ENCODE measurements around the gene PCDHGC4. TPM values are rescaled to one million over a fixed set of nuclear protein-coding genes. Genes with fewer than 3 reads are reported as not detected.

Gene PCDHGC4
- total RNA-seq, 2 donors from 2014 or later, result 3.8 to 4.1 TPM

DNA sequence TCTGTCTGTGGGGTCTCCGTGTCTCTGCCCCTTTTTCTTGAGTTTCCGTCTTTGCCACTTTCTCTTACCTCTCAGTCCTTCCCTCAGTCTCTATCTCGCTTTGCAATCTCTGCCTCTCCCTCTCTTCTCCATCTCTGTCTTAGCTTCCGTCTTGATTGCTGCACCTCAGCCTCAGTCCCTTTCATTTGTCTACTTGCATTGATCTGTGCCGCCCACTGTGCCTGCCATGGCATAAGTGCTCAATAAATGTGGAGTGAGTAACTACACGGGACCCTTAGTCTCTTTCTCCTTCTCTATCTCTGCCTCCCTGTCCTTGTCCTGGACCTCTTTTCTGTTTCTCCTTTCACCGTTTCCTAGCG is 10.6 kb downstream of the PCDHGC4 start:
- H3K4me3 ChIP-seq, result no peak overlapping the region
- H3K27me3 ChIP-seq (replicated peaks; ENCODE audit: insufficient read depth), result no peaks in the 10 kb centered on the region
- intact Hi-C loops (cut with DNase I), result no loop called here
- TF ChIP-seq CTCF (IDR thresholded peaks at IDR 0.05) (no peak), POLR2AphosphoS5 (IDR thresholded peaks at IDR 0.05) (no peak), POLR2A (IDR thresholded peaks at IDR 0.05) (no peak)
- no peaks in the 10 kb centered on the region for H3K9me3 ChIP-seq
- no peaks in the 10 kb centered on the region for H3K4me1 ChIP-seq (replicated peaks)
- DNase-seq (ENCODE audit: low spot score), result no peak
- WGBS, result 67% methylated on average over 8 of the region's 8 CpGs
- H3K36me3 ChIP-seq, result no peaks in the 10 kb centered on the region
- H3K27ac ChIP-seq, result no peak overlapping the region

- no peak overlapping the region for H3K4me3 ChIP-seq
- TF ChIP-seq POLR2A (IDR thresholded peaks at IDR 0.05) (no peak), POLR2AphosphoS5 (IDR thresholded peaks at IDR 0.05) (no peak), CTCF (IDR thresholded peaks at IDR 0.05) (no peak)
- no peak for DNase-seq (ENCODE audit: low spot score)
- no peaks in the 10 kb centered on the region for H3K36me3 ChIP-seq
- H3K9me3 ChIP-seq, result no peaks in the 10 kb centered on the region
- 54% methylated on average over 4 of the region's 4 CpGs for WGBS
- no peaks in the 10 kb centered on the region for H3K4me1 ChIP-seq (replicated peaks)
- H3K27ac ChIP-seq, result no peak overlapping the region
- intact Hi-C loops (cut with DNase I), result no loop called here
- H3K27me3 ChIP-seq (replicated peaks; ENCODE audit: insufficient read depth), result no peaks in the 10 kb centered on the region
Measured at GRCh38 chr5:141496038-141496437, 11.2 kb downstream of the PCDHGC4 start.

- no peak overlapping the region for H3K4me3 ChIP-seq
- DNase-seq (ENCODE audit: low spot score), result no peak
- H3K4me1 ChIP-seq (replicated peaks), result no peaks in the 10 kb centered on the region
- H3K36me3 ChIP-seq, result no peaks in the 10 kb centered on the region
- TF ChIP-seq POLR2A (IDR thresholded peaks at IDR 0.05), result no peak
- no peak for TF ChIP-seq CTCF (IDR thresholded peaks at IDR 0.05)
- no peak for TF ChIP-seq POLR2AphosphoS5 (IDR thresholded peaks at IDR 0.05)
- no peak overlapping the region for H3K27ac ChIP-seq
- H3K27me3 ChIP-seq (replicated peaks; ENCODE audit: insufficient read depth), result no peaks in the 10 kb centered on the region
- no peaks in the 10 kb centered on the region for H3K9me3 ChIP-seq
- intact Hi-C loops (cut with DNase I), result no loop called here
- 73% methylated on average over 7 of the region's 7 CpGs for WGBS
Measured at GRCh38 chr5:141501761-141502160, 16.9 kb downstream of the PCDHGC4 start.

DNA sequence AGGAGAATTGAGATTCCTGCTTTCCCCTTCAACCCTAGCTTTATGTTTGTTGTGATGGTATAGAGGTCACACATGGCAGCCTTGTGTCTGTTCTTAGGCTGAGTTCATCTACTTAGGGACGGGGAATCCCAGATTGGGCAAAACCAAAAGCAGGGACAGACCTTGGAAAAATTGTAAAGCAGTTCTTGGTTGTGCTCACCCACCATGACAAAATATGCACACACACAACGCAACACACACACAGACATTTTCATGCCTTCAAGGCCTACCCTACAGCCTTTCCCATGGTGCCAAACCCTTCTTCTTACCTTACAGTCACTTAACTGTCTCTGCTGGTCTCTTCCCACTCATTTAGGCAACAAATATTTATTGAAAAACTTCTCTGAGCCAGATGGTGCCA is 18.9 kb downstream of the PCDHGC4 start:
- intact Hi-C loops (cut with DNase I), result no loop called here

More for the DNA sequence above, 18.9 kb downstream of the PCDHGC4 start:
- Histone ChIP-seq H3K27me3 (replicated peaks; ENCODE audit: insufficient read depth) (no peaks in the 10 kb centered on the region), H3K4me3 (no peak overlapping the region), H3K36me3 (no peaks in the 10 kb centered on the region), H3K9me3 (no peaks in the 10 kb centered on the region), H3K27ac (no peak overlapping the region), H3K4me1 (replicated peaks) (no peaks in the 10 kb centered on the region)
- TF ChIP-seq POLR2A (IDR thresholded peaks at IDR 0.05), result no peak
- no peak for TF ChIP-seq POLR2AphosphoS5 (IDR thresholded peaks at IDR 0.05)
- no peak for TF ChIP-seq CTCF (IDR thresholded peaks at IDR 0.05)
- 100% methylated on average over 2 of the region's 2 CpGs for WGBS
- no peak for DNase-seq (ENCODE audit: low spot score)
